Breast epithelium (tissue), 3 donors: Measurements from ENCODE around the gene CRY2.

Experiments
- POLR2AphosphoS5 ChIP-seq, 3 donors: sonication (generic); formaldehyde crosslinking; IDR thresholded peaks; one replicate each; pipeline ENCODE4 v1.6.1; 2017; ENCODE audit warnings: antibody characterized with exemption in 3 of 3
- TF ChIP-seq, protein P1 (sequence below), 3 donors: fragments of 450-650 bp; IDR thresholded peaks; one replicate each; pipeline ENCODE4 v1.5.1; 2016 to 2017; ENCODE audit warnings: antibody characterized with exemption in 3 of 3, mild to moderate bottlenecking in 3 of 3, moderate library complexity in 3 of 3

DNA sequence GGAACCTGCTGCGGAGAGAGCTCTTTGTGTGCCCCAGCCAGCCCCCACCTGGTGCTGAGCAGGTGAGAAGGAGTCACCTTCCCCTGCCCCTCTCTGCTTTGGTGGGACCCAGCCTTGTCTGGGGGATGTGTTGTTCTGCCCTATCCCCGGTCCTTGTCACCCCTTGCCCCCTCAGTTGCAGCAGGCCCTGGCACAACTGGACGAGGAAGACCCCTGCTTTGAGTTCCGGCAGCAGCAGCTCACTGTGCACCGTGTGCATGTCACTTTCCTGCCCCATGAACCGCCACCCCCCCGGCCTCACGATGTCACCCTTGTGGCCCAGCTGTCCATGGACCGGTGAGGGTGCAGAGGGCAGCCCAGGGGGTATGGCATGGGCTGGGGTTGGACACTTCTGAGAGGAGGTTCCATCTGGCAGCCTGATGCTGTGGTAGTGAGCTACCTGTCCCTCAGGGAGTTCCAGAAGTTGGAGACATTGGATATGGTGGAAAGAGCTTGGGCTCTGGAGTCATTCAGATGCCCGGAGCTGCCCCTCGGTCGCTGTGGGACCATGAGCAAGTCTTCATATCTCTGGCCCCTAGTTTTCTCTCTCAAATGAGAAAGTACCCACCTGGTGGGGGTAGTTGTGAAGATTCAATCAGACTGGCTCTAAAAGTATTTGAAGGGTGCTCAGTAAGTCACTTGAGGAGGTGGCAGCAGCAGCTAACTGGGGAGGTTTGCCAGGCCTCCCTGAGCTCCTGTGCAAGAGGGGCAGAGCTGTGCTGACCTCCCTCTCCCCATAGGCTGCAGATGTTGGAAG lies 79.5 kb downstream of the CRY2 start:
- TF ChIP-seq, protein P1, sequence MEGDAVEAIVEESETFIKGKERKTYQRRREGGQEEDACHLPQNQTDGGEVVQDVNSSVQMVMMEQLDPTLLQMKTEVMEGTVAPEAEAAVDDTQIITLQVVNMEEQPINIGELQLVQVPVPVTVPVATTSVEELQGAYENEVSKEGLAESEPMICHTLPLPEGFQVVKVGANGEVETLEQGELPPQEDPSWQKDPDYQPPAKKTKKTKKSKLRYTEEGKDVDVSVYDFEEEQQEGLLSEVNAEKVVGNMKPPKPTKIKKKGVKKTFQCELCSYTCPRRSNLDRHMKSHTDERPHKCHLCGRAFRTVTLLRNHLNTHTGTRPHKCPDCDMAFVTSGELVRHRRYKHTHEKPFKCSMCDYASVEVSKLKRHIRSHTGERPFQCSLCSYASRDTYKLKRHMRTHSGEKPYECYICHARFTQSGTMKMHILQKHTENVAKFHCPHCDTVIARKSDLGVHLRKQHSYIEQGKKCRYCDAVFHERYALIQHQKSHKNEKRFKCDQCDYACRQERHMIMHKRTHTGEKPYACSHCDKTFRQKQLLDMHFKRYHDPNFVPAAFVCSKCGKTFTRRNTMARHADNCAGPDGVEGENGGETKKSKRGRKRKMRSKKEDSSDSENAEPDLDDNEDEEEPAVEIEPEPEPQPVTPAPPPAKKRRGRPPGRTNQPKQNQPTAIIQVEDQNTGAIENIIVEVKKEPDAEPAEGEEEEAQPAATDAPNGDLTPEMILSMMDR (IDR thresholded peaks at IDR 0.05), result no peak
- no peak for TF ChIP-seq POLR2AphosphoS5 (IDR thresholded peaks at IDR 0.05)
